Measurements from ENCODE around the gene OPA1. TPM values are rescaled to one million over a fixed set of nuclear protein-coding genes. Genes with fewer than 3 reads are reported as not detected.

OPA1 gene
- total RNA-seq, 1 donor from 2014 or later = 71.3 TPM

GRCh38 chr3:193708270-193708669 is 115.3 kb downstream of the OPA1 start:
- DNase-seq (ENCODE audit: low read depth, low spot score) = no peak

- DNase-seq (ENCODE audit: low read depth, low spot score) = no peak
Measured at GRCh38 chr3:193710286-193711165, 117.5 kb downstream of the OPA1 start.

GRCh38 chr3:193711166-193711485 is 118.1 kb downstream of the OPA1 start:
- DNase-seq (ENCODE audit: low read depth, low spot score) = no peak

DNA sequence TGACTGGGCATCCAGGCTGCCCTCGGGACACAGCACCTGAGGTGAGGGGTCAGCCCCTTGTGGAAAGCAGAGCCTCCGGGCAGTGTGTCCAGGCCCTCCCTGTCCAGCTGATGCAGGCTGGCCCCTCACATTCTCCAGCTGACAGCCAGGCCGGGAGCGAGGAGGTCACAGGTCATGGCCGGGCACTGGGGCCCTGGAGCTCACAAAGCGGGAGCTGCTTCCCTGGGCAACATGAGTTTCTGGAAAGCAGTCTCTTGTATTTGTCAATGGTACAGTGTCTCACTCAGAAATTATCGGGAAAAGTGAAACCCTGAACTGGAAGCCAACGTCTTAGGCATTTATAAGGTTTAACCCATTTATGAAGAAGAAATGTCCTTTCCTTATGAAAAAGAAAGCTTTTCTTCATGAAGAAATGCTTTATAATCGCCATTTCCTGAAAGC is 118.5 kb downstream of the OPA1 start:
- no peak for DNase-seq (ENCODE audit: low read depth, low spot score)

DNA sequence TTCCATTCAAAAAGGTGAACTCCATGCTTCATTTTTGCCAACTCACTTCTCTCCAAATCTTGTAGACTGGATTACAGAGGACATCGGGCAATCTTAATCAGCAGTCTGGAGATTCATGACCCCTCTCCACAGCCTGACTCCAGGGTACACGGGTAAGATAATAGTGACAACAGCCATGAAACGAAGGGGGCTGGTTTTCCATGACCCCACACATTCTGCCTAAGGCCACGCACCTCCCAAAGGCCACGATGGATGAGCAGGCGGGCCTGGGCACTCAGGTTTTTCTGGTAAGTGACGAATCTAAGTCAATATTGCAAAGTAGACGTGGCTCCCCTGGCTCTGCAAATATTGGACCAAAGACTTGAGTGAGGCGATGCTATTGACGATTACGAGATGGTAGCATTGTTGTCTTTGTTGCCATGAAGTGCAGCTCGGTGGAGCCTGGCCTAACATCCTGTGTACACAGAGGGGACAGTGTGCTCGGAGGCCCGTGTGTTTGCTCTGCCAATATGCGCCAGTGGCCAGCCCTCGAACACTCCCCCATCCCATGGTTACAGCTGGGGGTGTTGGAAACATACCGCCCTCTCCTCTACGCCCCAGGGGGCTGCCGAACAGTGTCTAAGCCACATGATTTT is 119.1 kb downstream of the OPA1 start:
- DNase-seq (ENCODE audit: low read depth, low spot score) = no peak

DNA sequence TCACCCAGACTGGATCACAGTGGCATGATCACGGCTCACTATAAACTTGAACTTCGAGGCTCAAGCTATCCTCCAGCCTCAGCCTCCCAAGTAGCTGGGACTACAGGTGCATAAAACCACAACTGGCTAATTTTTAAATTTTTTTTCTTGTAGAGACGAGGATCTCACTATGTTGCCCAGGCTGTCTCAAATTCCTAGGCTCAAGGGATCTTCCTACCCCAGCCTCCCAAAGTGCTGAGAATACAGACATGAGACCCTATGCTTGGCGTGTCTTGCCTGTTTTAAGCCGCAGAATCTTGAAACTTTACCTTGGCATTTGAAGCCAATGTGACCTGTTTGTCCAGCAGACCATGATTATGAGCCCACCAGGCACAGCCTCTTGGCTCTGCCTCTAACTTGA is 119.9 kb downstream of the OPA1 start:
- DNase-seq (ENCODE audit: low read depth, low spot score) = no peak

DNA sequence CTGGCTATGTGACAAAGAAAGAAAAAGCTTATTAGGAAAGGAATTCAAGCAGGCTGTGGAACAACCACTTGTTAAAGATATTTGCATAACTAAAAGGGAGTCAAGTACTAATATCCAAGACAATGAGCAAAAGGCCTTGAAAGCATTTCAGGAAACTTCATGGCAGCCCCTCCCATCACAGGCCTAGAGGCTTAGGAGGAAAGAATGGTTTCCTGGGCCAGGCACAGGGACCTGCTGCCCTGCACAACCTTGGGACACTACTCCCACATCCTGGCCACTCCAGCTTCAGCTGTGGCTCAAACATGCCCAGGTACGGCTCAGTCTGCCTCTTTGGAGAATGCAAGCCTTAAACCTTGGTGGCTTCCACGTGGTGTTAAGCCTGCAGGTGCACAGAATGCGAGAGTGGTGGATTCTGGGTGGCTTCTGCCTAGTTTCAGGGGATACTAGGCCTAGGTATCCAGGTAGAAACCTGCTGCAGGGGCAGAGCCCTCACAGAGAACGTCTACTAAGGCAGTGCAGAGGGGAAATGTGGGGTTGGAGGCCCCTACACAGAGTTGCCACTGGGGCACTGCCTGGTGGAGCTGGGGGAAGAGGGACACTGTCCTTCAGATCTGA is 121.6 kb downstream of the OPA1 start:
- no peak for DNase-seq (ENCODE audit: low read depth, low spot score)

DNA sequence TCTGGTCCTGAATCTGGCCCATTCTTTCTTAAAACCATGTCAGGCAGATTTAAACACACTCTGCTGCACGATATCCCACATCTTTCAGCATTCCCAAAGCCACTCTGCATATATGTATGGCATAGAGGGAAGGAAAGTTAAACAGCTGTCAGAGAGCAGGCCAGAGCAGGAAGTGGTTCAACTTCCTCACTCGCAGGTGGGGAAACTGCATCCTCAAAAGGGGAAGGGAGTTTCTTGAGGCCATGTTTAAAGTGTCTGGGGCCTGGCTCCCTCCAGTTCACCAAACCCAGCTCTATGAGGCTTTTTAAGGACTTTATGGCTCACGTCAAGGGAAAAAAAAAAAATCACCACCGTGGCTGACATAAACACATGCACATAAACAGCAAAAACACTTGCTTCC is 123.1 kb downstream of the OPA1 start:
- DNase-seq (ENCODE audit: low read depth, low spot score) = no peak

- no peak for DNase-seq (ENCODE audit: low read depth, low spot score)
Measured at GRCh38 chr3:193719735-193720134, 126.7 kb downstream of the OPA1 start.

DNA sequence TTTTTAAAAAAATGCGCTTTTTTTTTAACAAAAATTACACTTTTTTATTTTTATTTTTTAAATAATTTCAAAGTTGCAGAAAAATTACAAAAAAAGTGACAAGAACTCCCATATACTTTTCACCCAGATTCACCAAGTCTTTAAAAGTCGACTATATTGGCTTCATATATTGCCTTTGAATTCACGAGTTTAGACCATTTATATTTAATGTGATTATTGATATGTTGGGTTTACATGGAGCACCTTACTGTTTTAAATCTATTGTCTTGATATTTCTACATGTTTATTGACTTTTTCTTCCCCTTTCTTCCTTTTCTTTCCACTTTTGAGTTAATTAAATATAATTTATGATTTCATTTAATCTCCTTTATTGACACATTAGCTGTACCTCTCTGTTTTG is 127.2 kb downstream of the OPA1 start:
- no peak for DNase-seq (ENCODE audit: low read depth, low spot score)

GRCh38 chr3:193722566-193722965 is 129.6 kb downstream of the OPA1 start:
- no peak for DNase-seq (ENCODE audit: low read depth, low spot score)

DNA sequence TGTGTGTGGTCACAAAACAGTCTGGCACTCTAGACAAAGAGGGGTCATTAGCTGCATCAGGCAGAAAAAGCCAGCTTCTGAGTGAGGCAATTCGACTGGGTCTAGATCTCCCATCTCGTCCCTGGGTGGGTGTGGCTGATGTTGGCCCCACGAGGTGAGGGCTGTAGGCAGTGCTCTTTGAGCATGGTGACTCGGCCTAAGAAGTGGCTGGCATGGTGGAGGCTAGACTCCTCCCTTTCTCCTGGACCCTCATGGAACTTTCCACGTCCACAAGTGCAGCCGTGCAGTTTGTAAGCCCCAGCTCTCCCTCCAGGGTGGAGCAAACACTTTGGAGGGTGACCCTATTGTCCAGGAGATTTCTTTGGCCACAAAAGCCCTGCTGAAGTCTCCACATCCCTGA is 134.1 kb downstream of the OPA1 start:
- no peak for DNase-seq (ENCODE audit: low read depth, low spot score)

DNA sequence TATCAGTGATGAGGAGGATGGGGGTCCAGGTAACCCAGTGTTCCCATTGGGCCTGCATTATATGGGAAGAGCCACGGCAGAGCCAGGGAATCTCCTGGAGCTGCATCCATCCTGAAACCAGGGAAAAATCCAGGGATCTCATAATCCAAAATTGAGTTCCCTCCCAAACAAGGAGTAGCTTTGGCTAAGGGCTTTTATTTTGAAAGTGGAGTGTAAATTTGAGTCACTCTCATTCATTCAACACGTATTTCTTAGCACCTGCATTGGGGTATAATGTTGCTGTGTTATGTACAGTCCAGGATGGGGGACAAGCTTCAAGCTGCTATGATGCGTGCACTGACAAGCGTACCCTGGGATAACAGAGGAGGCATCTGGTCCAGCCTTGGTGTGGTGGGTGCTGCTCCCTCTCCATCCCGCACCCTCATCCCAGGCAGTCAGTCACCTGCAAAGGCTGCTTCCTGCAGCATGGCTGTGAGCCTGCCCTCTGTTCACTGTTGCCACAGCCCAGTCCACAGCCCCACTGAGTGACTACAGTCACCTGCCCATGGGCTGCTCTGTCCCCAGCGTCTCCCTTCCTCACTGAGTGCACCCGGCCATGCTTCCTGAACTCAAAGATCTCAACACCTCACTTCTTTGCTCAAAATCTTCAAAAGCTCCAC is 135.6 kb downstream of the OPA1 start:
- no peak for DNase-seq (ENCODE audit: low read depth, low spot score)

DNA sequence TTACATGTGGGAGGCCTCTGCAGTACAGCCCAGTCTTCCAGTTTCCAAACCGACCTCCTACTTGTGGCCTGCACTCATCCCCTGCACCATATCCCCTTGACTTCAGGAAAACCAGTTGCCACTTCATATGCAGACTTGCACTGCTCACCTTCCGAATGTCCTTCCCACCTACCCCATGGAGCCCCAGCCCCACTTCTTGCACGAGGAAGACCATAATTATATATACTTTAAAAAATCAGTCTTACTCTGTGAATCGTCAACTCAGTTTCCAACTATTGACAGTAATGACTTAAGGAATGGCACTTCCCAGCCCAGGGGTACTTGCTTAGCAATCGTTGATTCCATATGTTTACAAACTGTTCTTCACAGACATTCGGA is 136.1 kb downstream of the OPA1 start:
- DNase-seq (ENCODE audit: low read depth, low spot score) = no peak

DNA sequence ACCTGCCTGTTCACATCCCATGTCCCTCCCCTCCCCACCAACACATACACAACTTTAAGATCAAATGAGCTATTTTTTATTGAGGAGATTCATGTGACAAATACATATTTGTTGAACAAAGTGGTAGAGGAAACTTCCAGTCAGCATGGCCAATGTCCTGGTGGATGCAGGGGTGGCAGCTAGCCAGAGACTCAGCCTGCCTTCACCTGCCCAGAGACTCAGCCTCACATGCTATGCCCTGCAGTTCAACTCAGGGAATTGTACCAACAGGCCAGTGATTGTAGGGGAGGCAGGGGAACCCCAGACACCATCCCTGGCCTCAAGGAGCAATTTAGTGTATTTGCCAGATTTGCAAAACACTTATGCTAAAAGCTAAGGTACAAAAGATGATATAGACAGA is 136.6 kb downstream of the OPA1 start:
- no peak for DNase-seq (ENCODE audit: low read depth, low spot score)

DNA sequence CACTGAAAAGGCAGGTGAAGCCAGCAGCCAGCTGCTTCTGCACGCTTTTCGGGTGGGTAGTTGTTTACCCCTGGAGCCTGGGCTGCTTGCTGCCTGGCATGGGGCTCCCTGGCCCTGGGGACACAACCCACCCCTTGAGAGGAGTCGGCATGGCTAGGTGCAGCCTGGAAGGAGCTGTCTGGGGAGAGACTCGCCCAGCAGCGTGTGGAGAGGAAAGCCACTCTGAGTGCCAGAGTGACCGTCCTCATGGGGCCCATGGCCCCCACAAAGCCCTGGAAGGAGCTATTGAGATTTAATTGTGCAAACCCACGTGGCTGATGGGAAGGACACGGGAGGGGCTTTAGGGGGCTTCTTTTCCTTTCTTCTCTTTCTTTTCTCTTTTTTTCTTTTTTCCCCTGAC is 137.5 kb downstream of the OPA1 start:
- DNase-seq (ENCODE audit: low read depth, low spot score) = no peak

DNA sequence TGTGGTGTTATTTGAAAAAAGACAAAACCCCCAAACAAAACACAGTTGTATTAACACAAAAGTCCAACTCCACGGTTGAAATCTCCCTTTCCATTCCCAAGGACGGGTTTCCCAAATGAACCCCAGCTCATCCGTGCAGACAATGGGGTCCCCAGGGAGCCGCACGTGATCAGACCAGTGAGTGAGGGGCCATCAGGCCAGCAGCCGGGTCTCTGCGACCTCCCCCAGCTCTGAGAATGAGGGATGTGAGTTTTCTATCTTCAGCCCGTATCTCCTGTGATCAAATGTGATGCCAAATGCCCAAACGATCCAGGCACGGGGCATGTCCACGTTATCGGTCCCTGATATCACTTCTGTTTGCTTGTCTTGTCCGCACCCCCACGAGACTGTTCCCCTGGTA is 138.0 kb downstream of the OPA1 start:
- DNase-seq (ENCODE audit: low read depth, low spot score) = no peak

- DNase-seq (ENCODE audit: low read depth, low spot score) = no peak
Measured at GRCh38 chr3:193731656-193732055, 138.6 kb downstream of the OPA1 start.

- no peak for DNase-seq (ENCODE audit: low read depth, low spot score)
Measured at GRCh38 chr3:193732391-193732790, 139.4 kb downstream of the OPA1 start.

GRCh38 chr3:193732827-193733226 is 139.8 kb downstream of the OPA1 start:
- DNase-seq (ENCODE audit: low read depth, low spot score) = no peak

DNA sequence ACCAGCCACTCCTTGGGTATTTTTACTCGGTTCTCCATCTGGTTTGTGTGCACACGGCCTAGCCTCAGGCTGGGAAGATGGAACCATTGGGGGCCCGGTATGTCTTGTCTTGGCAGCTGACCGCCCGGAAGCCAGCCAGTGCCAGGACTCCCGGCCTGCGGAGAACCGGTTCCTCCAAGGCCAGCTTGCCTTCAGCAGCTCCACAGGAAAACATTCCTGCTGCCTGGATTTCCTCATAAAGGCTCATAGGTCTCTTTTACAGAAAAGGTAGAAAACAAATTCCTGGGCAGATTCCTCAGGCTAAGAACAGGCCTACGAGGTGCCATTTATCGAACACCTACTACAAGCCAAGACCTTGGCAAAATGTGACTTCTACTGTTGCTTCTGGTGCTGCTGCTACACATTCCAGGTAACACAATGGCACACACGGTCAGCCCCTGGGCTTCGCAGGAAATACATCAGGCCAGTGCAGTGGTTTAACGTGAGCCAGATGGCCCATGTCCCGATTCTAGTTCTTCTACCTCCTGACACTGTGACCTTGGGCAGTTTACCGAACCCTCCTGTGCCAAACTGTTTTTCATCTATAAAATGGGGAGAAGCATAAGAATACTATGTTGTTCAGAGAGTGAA is 141.8 kb downstream of the OPA1 start:
- DNase-seq (ENCODE audit: low read depth, low spot score) = no peak

GRCh38 chr3:193735850-193736249 is 142.8 kb downstream of the OPA1 start:
- no peak for DNase-seq (ENCODE audit: low read depth, low spot score)
